ENCODE measurements around the gene MYH14.
"Not testable (repeated sequence)": the region's sequence is repeated elsewhere in the genome, so short reads cannot be mapped to it uniquely, and the experiment has no call there.

Gene MYH14

DNA sequence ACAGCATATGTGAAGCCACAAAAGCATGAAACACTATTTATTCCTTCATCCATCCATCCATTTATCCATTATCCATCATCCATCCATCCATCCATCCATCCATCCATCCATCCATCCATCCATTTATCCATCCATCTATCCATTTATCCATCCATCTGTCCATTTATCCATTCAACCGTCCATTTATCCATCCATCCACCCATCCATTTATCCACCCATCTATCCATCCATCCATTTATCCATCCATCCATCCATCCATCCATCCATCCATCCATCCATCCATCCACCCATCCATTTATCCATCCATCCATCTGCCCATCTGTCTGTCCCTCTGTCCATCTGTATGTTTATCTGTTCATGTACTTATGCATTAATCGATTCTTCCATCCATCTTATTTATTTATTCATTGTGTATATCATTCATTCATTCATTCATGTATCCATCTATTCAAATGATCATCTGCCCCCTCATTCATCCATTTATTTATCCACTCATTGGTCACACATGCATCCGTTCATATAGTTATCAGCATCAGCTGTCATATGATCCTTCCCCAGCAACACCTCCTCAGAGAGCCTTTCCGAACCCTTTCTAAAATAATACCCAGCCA is 7.0 kb upstream of the MYH14 start:
- no peak for DNase-seq

DNA sequence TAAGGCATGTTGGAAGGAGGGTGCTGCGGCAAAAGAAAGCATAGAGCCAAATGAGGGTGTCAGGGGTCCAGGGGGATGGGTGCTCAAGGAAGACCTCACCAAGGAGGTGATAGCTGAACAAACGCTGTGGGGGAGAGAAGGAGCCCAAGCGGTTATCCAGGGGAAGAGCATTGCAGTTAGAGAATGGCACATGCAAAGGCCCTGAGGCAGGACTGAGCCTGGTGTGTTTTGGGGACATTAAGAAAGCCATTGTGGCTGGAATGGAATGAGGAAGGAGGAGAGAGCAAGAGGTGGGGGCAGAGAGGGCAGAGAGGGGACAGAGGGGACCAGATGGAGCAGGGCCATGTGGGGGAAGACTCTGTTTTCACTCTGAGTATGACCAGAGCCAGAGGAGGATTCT is 6.1 kb upstream of the MYH14 start:
- DNase-seq: no peak

DNA sequence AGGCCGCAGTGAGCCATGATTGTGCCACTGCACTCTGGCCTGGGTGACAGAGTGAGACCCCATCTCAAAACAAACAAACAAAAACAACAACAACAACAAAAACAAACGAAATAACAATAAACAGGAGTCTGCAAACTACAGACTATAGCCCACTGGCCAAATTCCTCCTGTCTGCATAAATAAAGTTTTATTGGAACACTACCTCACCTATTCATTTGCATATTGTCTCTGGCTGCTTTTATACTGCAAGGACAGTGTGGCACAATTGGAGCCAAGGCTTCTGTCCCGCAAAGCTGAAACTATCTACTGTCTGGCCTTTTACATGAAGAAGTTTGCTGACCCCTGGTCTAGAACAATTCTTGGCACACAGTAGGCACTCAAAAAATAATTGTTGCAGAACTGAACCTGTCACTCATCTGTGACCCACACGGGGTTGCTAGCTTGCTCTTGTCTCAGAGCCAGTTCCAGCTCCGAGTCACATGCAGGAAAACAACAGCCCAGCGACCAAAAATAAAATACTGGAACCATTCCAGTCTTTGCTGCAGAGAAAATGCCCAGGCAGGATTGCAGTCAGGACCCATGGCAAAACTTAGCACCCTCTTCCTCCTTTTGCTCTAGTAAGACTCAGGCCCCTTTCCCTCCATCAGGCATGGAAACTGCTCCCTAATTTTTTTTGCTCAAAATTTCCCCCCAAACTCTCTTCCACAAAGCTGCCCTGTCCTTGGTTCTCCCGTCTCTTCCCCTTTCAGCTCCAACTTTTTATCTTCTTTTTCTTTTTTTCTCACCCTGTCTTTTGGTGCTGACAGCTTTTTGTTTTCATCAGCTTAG is 4.8 kb upstream of the MYH14 start:
- no peak for DNase-seq

DNA sequence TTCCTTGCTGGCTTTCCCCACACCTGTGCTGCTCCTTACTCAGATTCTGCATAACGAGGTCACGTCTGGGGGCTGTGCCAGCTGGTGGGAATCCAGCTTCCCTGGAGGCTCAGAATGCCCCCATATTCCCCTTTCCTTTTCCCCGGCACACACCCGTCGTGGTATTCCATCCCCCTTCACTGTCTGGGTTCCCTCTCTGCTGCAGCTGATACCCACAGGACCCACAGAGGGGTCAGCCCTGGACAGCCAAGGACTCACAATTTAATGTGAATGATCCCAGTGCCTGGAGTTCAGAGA is 4.2 kb upstream of the MYH14 start:
- no peak for DNase-seq

DNA sequence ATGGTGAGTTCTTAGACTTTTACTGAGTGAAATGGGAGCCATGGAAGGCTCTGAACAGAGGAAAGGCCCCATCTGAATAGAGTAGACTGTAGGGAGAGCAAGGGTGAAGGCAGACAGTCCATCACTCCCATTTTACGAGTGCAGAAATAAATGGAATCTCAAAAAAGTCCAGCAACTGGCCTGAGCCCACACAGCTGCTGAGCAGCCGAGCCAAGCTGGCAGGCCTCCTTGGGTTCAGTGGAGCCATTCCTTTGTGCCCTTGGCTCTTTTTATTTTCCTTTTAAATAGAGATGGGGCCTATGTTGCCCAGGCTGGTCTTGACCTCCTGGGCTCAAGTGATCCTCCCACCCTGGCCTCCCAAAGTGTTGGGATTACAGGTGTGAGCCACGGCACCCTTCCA is 1.0 kb upstream of the MYH14 start:
- no peak for DNase-seq

DNA sequence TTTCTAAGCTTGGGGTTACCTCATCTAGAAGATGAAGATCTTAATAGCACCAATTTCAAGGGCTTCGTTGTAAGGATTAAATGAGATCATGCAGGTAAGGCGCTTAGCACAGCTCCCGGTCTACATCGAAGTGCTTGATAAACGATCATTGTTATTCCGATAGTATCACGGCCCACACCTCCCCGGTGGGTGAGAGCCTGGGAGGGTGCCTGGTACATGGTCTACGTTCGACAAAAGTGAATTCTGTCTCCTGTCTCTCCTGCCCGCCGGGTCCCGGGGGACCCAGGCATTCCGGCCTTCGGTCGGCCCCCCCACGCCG is 501 bp upstream of the MYH14 start:
- no peak for DNase-seq

DNA sequence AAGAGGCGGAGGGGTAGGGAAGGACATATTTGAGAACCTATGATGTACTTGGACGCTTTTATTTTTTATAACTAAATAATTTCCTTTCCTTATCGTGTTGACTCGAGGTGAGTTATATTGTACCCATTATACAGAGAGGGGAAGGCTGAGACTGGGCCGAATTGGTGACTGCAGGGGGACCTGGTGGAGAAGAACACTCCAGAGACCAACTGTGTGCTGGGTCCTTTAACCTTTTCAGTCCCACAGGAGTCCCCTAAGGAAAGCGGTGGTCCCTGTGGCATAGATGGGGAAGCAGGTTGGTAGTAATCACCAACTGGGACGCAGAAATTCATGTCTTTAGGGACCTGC is 633 bp downstream of the MYH14 start:
- no peak for DNase-seq

DNA sequence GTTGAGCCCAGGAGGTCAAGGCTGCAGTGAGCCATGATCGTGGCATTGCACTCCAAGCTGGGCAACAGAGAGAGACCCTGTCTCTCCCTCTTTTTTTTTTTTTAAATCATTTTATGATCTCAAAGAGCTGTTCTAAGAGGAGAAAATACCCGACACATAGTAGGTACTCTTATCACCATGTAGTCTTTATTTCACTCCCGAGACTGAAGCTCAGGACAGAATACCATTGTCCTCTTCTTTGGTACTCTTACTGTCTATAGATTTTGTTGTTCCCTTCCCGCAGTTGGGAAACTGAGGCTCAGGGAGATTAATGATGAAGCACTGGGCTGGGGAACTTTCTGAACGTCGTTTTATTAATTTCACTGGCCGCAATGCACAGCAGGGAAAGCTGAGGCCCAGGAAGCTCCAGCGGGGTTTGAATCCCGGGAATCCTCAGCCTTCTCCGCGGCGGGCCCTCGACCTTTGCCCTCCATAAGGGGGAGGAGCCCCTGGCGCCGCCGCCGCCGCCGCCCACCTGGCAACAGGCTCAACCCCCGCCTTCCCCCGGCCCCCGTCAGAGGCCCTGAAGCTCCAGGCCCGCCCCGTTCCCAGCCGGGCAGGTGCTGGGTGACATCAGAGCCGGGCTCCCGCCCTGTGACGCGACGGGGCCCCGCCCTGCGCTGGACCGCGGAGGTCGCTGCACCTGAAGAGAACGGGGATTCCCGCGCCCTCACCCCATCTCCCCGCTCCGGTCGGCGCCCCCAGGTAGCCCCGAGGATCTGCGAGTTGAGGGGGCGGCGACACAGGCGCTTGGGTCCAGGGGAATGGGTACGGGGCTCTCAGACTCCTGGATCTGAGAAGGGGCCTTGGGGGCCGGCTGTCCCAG is 1.6 kb downstream of the MYH14 start:
- peak in 1 of 2 donors; percentile 8 for DNase-seq

DNA sequence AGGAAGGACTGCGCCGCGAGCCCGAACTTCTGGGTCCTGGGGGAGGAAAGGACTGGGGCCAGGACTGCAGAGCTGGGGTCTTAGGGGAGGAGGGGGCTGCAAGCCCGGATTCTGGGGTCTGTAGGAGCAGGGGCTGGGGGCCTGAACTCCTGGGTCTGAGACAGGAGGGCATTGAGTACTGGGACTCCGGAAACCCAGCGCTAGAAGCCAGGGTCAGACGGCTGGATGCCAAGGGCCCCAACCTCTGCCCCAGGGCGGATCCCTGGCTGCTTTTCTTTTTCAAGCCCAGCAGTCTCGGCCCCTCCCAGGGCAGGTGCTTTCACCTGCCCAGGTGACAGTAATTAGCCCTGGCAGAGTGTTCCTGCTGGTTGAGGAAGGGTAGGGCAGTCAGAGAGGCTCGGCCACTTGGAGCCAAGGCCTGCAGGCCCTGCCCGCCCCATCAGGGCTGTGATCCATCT is 2.3 kb downstream of the MYH14 start:
- DNase-seq: no peak

DNA sequence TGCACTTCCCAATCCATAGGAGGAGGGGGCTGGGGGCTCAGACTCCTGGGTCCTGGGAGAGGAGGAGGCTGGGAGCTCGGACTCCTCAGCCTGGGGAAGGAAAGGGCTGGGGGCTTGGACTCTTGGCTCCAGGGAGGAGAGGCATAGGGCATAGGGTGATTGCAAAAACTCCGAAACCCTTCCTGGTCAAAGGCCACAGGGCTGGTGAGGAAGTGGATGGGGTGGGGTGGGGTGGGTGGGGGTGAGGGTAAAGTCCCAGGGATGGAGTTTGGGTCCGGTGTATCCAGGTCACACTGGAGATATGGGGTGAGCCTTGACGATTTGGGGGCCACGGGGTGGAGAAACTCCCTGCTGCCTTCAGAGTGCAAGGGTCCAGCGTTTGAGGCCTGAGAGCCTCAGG is 2.8 kb downstream of the MYH14 start:
- DNase-seq: no peak

DNA sequence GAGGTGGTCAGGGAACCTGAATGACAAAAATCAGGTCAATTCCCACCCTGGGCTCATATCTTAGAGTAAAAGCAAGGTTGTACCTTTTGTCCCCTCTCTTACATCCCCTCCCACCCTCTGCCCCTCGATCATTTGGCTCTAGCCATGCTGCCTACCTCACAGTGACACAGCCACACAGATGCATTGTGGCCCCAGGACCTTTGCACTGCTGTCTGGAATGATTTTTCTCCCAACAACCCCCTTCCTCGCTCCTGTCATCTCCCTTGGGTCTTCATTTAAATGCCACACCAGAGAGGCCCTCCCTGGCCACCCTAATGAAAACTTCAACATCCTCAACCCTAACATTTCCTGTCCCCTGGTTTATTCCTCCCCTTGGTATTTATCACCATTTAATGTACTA is 4.3 kb downstream of the MYH14 start:
- DNase-seq: no peak

DNA sequence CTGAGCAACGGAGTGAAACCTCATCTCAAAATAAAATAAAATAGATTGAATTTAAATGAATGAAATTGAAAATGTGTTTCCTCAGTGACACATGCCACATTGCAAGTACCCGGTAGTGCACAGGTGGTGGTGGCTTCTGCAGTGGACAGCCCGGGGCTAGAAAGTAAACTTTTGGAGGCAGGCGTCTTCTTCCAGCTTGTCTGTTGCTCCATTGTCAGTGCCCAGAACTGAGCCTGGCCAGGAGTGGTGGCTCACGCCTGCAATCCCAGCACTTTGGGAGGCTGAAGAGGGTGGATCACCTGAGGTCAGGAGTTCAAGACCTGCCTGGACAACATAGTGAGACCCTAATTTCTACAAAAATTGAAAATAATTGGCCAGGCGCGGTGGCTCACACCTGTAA is 5.7 kb downstream of the MYH14 start:
- DNase-seq: no peak

DNA sequence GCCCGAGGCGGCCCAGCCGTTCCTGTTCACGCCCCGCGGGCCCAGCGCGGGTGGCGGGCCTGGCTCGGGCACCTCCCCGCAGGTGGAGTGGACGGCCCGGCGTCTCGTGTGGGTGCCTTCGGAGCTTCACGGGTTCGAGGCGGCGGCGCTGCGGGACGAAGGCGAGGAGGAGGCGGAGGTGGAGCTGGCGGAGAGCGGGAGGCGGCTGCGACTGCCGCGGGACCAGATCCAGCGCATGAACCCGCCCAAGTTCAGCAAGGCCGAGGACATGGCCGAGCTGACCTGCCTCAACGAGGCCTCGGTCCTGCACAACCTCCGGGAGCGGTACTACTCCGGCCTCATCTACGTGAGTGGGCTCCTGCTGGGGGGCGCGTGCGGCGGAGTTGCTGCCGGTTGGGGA is 7.0 kb downstream of the MYH14 start:
- no peak for DNase-seq

DNA sequence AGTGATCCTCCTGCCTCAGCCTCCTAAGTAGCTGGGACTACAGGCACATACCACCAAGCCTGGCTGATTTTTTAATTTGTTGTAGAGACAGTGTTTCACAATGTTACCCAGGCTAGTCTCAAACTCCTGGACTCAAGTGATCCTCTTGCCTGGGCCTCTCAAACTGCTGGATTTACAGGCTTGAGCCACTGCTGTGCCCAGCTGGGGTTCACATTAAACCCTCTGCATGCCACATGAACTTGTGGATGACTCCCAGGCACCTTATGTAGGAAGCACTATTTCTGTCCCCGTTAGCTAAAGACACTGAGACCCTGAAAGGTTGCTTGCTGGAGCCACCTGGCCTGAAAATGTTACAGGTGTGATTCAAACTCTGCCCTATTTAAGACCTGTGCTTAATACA is 10.5 kb downstream of the MYH14 start:
- DNase-seq: no peak

DNA sequence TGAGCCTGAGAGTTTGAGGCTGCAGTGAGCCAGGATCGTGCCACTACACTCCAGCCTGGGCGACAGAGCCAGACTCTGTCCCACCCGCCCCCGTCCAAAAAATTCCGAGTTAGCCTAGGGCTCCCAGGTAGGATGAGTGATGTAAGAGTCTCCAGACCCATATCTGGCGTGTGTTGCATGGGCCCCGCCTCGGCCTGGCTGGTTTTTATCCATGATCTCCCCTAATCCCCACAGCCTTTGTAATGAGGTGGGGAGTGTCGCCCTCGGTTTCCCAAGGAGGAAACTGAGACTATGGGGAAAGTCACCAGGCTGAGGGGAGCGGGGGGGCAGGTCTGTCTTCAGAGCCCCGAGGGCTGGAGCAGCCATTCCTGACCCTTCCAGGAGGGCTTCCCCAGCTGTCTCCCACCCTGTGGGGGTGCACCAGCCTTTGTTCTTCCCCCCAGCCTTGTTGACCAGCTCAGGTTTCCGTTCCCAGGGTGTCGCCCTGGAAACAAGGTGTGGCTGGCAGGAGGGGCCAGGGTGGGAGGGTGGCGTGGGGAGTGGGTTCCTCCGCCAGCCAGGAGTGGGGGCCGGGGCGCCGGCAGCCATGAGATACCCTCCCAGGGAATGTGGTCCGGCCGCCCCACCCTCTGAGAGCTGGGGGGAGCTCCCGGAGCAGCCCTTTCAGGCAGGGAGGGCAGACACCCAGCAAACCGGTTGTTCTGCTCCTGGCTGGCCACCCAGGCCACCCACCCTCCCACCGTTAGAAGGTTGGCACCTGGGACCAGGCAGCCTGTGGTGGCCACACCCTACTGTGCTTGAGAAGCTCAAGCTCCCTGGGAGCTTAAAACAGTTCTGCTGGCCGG is 11.5 kb downstream of the MYH14 start:
- DNase-seq: no peak

DNA sequence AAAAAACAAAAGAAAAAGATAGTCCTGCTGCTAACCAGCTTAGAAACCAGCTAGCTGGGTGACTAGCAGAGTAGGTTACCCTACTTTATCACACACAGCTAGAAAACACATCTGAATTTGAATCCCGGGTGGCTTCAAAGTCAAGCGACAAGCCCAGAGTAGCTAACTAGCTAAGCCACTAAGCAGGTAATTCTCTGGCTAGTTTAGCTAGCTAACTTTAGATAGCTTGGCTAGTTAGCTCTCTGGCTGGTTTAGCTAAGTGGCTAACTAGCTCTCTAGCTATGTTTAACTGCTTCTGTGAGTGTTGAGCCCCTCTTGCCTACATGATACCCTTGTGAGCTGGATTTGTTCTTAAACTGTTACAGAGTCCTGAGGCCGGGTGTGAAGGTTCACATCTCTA is 12.4 kb downstream of the MYH14 start:
- DNase-seq: no peak

DNA sequence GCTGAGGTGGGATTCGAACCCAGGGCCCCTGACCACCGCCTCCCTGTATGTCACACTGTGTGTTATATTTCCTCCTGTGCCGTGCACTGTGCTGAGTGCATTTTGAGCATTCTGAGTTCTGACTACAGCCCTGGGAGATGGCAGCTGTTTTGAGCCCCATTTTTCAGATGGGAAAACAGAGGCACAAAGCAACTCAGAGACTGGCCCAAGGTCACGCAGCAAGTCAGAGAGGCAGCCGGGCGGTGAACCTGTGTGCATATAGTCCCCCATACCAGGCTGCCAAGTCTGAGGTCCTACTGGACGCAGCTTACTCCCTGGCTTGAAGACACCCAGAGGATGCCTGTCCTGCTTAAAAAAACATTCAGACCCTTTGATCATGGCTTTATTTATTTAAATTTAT is 17.7 kb downstream of the MYH14 start:
- DNase-seq: no peak

DNA sequence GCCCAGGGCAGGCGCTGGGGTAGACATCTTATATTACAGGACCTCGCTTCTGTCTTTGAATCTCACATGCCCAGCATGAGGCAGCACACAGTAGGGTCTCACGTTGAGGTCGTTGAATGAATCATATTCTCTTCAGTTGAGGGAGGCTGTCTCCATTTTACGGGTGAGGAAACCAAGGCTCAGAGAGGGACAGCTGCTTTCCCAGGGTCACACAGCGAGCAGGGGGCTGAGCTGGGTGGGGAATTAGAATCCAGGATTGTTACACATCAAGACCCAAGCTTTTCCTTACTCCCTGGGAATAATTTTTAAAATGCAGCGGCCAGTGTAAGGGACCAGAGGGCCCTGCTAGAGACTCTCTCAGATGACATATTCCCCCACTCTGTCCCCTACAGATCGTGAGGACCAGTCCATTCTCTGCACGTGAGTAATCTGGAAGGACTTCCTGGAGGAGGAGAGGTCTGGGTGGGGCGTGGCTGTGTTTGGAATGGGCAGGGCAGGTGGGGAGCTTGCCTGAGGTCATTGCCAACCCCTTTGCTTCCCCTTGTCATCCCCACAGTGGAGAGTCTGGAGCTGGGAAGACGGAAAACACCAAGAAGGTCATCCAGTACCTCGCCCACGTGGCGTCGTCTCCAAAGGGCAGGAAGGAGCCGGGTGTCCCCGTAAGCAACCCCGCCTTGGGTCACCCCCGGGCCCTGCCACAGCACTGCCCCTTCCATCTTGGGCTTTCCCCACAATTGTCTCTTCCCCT is 19.4 kb downstream of the MYH14 start:
- DNase-seq: no peak

DNA sequence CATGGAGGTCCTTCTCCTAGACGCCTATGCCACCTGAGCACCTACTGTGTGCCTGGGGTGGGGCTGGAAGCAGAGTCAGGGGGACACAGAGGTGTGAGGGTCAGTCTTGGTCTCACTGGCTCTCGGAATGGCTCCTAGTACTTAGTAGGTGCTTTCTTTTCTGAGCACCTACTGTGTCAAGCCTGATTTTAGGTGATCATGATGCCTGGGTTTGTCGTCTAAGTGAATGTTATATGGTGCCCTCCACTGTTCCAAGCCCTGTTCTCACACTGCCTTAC is 20.0 kb downstream of the MYH14 start:
- no peak for DNase-seq

DNA sequence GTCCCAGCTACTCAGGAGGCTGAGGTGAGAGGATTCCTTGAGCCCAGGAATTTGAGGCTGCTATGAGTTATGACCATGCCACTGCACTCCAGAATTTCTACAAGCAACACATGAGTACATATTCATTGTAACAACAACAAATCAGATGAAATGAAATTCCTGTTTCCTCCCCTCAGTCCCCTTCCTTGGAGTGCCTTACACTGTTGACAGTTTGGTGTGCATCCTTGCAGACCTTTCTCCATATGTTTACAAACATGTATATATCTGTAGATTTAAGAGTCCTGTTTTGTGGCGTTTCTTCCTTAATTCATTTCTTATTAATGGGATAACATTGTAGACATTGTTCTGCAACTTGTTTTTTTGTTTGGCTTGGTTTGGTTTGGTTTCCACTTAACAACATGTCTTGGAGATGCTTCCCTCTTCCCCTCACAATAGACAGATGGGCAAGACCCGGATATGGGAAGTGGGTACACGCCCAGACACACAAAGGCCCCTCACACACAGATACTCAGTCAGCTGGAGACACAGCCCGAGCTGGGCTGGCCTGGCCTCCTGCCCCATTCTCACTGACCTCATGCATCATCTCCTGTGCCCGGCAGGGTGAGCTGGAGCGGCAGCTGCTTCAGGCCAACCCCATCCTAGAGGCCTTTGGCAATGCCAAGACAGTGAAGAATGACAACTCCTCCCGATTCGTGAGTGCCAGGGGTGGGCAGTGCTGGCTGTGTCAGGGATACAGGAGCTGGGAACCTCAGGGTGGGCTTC is 21.7 kb downstream of the MYH14 start:
- no peak for DNase-seq

DNA sequence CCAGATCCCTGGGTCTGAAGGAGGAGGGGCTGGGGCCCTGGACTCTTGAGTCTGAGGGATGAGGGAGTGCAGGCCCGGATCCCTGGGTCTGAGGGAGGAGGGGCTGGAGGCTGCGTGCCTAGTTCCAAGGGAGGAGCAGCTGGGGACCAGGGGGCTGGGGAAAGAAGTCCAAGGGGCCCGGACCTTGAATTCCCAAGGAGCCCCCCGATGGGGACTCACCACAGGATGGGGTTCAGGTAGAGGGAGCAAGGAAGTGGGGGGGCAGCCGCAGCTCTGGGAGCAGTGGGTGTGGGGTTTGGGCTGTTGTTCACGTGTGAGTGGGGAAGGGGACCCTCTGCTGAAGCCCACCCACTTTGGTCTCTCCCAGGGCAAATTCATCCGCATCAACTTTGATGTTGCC is 23.1 kb downstream of the MYH14 start:
- DNase-seq: no peak

DNA sequence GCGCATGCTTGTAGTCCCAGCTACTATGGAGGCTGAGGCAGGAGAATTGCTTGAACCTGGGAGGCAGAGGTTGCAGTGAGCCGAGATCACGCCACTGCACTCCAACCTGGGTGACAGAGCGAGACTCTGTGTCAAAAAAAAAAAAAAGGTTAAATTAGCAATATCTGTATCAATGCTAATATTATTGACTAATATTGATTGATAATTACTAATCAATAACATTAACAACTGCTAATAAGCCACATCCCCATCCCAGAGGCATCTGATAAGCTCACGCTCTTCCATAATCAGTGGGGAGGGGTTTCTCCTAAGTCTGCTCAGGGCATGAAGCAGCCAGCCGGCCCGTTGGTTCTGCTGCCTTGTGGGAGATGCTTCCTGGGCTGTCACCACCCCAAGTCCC is 24.7 kb downstream of the MYH14 start:
- not testable (repeated sequence) for DNase-seq

Data from CD4-positive, alpha-beta T cell treated with Interleukin-1 beta for 1 hour (primary cell).